Cardiac fibroblast (primary cell): ENCODE measurements around the gene CDKL1.

Source experiments
- DNase-seq, 2 donors: peaks; one replicate each; pipeline versions ENCODE4 v3.0.0 to v3.0.0-alpha.2; 2010; ENCODE audit warnings: low read depth in 2 of 2
- H3K4me3 ChIP-seq, 2 donors: replicated peaks in 1 of 2; 1 replicate in 1 of 2; 2 replicates in 1 of 2; pipeline ENCODE4 v1.5.1; 2011; ENCODE audit warnings: low read depth in 2 of 2, low read length in 2 of 2, mild to moderate bottlenecking in 2 of 2, moderate library complexity in 1 of 2
- CTCF ChIP-seq: IDR thresholded peaks from one replicate; pipeline ENCODE4 v1.5.1; 2011; ENCODE audit warnings: low read depth, mild to moderate bottlenecking, low read length, inconsistent platforms

CDKL1 gene

DNA sequence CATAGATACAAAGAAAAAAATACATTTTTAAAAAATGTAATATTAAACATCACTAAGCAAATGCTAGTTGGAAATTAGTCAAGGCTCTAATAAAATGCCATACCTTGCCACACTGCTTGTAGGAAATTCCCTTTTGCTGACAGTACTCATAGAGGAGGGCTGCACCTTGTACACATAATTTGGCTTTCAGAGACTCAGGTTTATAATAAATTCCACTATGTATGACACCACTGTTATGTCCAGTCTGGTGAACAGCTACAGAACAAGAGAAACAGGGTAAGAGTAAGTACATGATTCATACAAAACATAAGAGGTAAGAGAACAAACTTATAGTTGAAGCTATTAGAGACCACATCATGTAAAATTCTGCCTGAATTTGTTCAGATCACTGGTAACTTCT is 94.8 kb downstream of the CDKL1 start:
- no peak for TF ChIP-seq CTCF

GRCh38 chr14:50299585-50299984 is 97.1 kb downstream of the CDKL1 start:
- no peak for TF ChIP-seq CTCF
- H3K4me3 ChIP-seq = no peak overlapping the region
- no peak for DNase-seq

More for the DNA sequence above, 94.8 kb downstream of the CDKL1 start:
- H3K4me3 ChIP-seq = no peak overlapping the region
- no peak for DNase-seq

DNA sequence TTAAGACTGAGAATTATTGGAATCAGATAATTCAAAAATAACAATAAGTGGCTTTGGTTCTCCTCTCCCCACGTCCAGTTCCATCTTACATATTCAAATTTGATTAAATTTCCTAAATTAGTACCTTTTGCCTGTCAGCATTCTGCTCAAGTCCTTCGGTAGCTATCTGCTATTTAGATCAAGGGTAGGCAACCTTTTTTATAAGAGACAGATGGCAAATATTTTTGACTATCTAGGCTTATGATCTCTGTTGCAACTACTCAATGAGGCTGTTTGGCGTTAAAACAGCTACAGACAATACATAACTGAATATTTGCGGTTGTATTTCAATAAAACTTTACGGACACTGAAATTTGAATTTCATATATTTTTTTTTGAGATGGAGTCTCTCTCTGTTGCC is 106.4 kb downstream of the CDKL1 start:
- no peak for TF ChIP-seq CTCF
- no peak overlapping the region for H3K4me3 ChIP-seq
- DNase-seq = no peak

DNA sequence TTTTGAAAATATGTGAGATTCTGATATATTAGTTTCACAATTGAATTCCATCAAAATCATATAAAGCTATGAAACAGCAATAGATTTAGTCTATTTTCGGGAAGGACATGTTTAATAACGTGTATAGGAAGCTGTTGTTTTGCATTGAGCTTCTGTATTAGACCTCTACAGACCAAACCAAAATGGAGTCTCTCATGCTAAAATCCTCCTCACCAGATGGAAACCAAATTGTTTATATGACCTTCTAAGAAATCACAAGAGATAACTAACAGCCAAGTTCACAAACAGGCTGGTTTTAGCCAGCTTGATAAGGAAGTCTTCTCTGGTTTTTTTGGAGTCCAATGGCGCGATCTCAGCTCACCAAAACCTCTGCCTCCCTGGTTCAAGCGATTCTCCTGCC is 108.5 kb downstream of the CDKL1 start:
- no peak for DNase-seq
- no peak overlapping the region for H3K4me3 ChIP-seq
- TF ChIP-seq CTCF = no peak

DNA sequence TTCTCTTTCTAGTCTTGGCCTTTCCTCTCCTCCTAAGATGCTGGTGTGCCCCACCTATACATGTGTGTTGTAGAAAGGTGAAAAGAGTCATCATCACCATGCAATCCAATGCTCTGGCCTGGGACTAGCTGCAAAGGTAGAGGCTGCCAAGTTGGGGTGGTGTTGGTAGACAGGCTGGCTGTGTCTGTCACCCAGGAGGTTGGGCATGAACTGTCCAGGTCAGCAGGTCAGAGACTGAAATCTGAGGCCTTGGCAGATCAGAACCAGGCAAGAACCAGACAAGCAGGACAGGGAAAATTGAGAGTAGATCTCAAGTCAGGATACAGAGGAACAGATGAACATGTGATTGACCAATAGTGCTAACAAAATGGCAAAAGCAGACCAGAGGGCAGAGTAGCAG is 110.8 kb downstream of the CDKL1 start:
- no peak for TF ChIP-seq CTCF

More for the DNA sequence above, 110.8 kb downstream of the CDKL1 start:
- H3K4me3 ChIP-seq = no peak overlapping the region
- no peak for DNase-seq
